NCI-H524 treated with DMSO at 0.1 percent for 48 hours (cell line): ENCODE results near the gene SLAMF1.
"Not testable (repeated sequence)": the region's sequence is repeated elsewhere in the genome, so short reads cannot be mapped to it uniquely, and the experiment has no call there.

Source experiments
- DNase-seq: peaks from one replicate; lab custom pipeline; 2025; lab: John Stamatoyannopoulos, UW

Gene SLAMF1

GRCh38 chr1:160562745-160563144 is 84.1 kb downstream of the SLAMF1 start:
- DNase-seq = not testable (repeated sequence)

GRCh38 chr1:160560806-160561205 is 86.0 kb downstream of the SLAMF1 start:
- no peak for DNase-seq

- DNase-seq = no peak
Observed at GRCh38 chr1:160560045-160560705, 86.7 kb downstream of the SLAMF1 start.

GRCh38 chr1:160559437-160559836 is 87.4 kb downstream of the SLAMF1 start:
- not testable (repeated sequence) for DNase-seq

- no peak for DNase-seq
Observed at GRCh38 chr1:160558660-160559380, 88.0 kb downstream of the SLAMF1 start.
